WERI-Rb-1 (cell line): Measurements from ENCODE around the gene H1-8.

ENCODE experiments used
- DNase-seq: peaks from one replicate; pipeline ENCODE4 v3.0.0-alpha.2; 2020
- H3K27ac ChIP-seq: fragments of 250-450 bp; sonication (Bioruptor Pico); 2 replicates; pipeline ENCODE4 v1.5.1; 2020; ENCODE audit warnings: mild to moderate bottlenecking, moderate library complexity
- H3K27me3 ChIP-seq: fragments of 250-450 bp; sonication (Bioruptor Pico); 2 replicates; pipeline ENCODE4 v1.5.1; 2021; ENCODE audit warnings: mild to moderate bottlenecking, low read depth, moderate library complexity; ENCODE audit not compliant: insufficient read depth, severe bottlenecking
- H3K36me3 ChIP-seq: fragments of 250-450 bp; sonication (Bioruptor Pico); 2 replicates; pipeline ENCODE4 v1.5.1; 2020; ENCODE audit warnings: mild to moderate bottlenecking, moderate library complexity
- H3K4me3 ChIP-seq: 2 replicates; pipeline ENCODE4 v1.5.1; 2011; ENCODE audit warnings: low read depth, mild to moderate bottlenecking, control low read depth, low read length
- H3K9me3 ChIP-seq: fragments of 250-450 bp; sonication (Bioruptor Pico); 2 replicates; pipeline ENCODE4 v1.5.1; 2021; ENCODE audit warnings: mild to moderate bottlenecking, moderate library complexity; ENCODE audit not compliant: severe bottlenecking
- TF ChIP-seq, protein P1 (sequence below): IDR thresholded peaks from 2 replicates; pipeline ENCODE4 v1.5.1; 2011; ENCODE audit warnings: low read depth, mild to moderate bottlenecking, control low read depth, inconsistent platforms, low read length

The H1-8 gene

DNA sequence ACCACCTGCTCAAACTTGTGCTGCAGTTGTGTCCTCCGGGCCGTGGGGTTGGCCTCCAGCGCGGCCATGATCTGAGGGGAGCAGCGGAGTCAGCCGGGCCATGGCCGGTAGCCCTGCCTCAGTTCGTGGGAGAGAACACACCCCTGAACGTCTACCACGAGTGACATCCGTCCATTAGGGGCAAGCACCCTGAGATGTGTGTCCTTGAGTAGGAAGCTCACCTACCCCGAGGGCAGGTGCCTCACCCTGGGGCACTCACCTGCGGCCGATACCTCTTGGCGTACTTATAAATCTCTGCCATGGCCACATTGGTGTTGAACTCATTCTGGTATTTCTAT, 13.4 kb downstream of the H1-8 start:
- TF ChIP-seq, protein P1, sequence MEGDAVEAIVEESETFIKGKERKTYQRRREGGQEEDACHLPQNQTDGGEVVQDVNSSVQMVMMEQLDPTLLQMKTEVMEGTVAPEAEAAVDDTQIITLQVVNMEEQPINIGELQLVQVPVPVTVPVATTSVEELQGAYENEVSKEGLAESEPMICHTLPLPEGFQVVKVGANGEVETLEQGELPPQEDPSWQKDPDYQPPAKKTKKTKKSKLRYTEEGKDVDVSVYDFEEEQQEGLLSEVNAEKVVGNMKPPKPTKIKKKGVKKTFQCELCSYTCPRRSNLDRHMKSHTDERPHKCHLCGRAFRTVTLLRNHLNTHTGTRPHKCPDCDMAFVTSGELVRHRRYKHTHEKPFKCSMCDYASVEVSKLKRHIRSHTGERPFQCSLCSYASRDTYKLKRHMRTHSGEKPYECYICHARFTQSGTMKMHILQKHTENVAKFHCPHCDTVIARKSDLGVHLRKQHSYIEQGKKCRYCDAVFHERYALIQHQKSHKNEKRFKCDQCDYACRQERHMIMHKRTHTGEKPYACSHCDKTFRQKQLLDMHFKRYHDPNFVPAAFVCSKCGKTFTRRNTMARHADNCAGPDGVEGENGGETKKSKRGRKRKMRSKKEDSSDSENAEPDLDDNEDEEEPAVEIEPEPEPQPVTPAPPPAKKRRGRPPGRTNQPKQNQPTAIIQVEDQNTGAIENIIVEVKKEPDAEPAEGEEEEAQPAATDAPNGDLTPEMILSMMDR, result no peak
- H3K27ac ChIP-seq, result no peak overlapping the region
- no peak for DNase-seq
- peaks cover 22% of the 10 kb centered on the region for H3K36me3 ChIP-seq
- no peaks in the 10 kb centered on the region for H3K9me3 ChIP-seq
- H3K4me3 ChIP-seq, result no peak overlapping the region
- H3K27me3 ChIP-seq, result no peaks in the 10 kb centered on the region

GRCh38 chr3:129556890-129557547, 14.0 kb downstream of the H1-8 start:
- Histone ChIP-seq H3K27ac (peak overlapping the region; percentile 18; the same call in 1 of the 2 replicates), H3K9me3 (no peaks in the 10 kb centered on the region), H3K27me3 (no peaks in the 10 kb centered on the region), H3K4me3 (no peak overlapping the region), H3K36me3 (peaks cover 22% of the 10 kb centered on the region)
- DNase-seq, result no peak
- TF ChIP-seq, protein P1, result no peak

- Histone ChIP-seq H3K9me3 (no peaks in the 10 kb centered on the region), H3K4me3 (no peak overlapping the region), H3K27me3 (no peaks in the 10 kb centered on the region), H3K27ac (no peak overlapping the region; the same call in 1 of the 2 replicates), H3K36me3 (peaks cover 22% of the 10 kb centered on the region)
- TF ChIP-seq, protein P1, result no peak
- no peak for DNase-seq
Observed at GRCh38 chr3:129557548-129557894, 14.5 kb downstream of the H1-8 start.

DNA sequence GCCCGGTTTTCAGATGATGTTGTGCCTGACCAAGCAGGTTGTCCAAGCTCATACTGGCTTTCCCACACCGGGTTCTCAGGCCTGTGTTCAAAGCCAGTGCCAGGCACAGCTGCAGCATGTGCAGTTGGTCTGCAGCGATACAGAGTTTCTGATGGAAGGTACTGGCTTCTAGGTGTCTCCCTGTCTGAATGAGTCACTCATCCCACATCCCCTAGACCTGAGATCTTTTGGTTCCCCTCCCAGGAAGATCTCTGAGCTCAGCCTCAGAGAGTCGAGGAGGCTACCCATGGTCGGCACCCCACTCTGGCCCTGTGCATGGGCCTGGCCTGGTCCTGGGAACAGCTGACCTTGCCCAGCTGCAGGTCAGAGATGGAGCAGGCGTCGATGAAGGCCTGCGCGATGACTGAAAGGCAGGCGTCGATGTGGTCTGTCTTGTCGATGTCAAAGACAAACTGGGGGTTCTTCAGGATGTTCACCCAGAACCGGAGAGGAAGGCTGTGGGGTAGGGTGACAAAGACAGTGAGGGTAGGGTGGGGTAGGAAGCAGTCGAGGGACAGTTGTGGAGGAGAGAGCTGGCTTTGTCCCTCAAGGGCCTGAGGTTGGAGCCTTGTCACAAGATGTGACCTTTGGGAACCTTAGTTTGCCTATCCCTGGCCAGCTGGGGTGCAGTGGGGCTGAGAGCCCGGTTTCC, 15.3 kb downstream of the H1-8 start:
- TF ChIP-seq, protein P1, result no peak
- no peak for DNase-seq
- no peaks in the 10 kb centered on the region for H3K9me3 ChIP-seq
- peaks cover 22% of the 10 kb centered on the region for H3K36me3 ChIP-seq
- no peak overlapping the region for H3K4me3 ChIP-seq
- H3K27me3 ChIP-seq, result no peaks in the 10 kb centered on the region
- H3K27ac ChIP-seq, result peak overlapping the region; percentile 58

DNA sequence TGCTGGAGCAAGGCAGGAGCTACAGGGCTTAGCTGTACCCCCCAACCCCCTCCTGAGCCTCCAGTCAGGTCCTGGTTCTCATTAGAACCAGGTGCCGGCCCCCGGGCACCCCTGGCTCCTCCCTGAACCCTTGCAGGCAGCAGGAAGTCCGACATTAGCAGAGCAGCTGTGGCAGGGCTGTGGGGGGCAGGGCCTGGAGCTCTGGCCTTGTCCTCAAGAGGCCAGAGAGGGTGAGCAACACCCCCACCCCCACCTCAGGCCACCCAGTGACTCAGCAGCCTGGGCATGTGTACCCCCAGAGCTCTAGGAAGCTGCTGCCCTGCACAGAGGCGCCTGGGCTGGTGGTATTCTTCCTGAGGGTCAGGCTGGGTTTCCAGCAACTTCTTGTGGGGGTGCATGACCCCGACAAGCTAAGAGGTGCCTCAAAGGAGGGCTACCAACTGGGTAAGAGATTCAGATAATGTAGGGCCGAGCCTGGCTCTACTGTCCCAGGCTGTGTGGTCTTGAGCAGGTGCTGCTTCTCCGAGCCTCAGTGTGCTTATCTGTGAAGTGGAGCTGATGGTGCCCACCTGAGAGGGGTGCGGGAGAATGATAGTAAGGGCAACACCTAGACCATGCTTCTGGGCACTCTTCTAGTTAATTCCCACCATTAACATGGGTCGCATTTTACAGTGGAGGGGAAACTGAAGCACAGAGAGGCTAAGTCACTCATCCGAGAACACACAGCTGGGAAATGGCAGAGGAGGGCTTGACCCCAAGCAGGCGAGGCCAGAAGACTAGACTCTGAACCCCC, 16.0 kb downstream of the H1-8 start:
- Histone ChIP-seq H3K27me3 (no peaks in the 10 kb centered on the region), H3K9me3 (no peaks in the 10 kb centered on the region), H3K36me3 (peaks cover 22% of the 10 kb centered on the region), H3K27ac (peak overlapping the region; percentile 58), H3K4me3 (no peak overlapping the region)
- DNase-seq, result peak; percentile 80
- TF ChIP-seq, protein P1, result no peak
